WTC11 (cell line): Measurements from ENCODE around the gene RPS4Y1. TPM values are rescaled to one million over a fixed set of nuclear protein-coding genes. Genes with fewer than 3 reads are reported as not detected.

ENCODE experiments used
- ATAC-seq: fragments of 200-7000 bp; cut with Tn5 transposase; 2 replicates; pipeline ENCODE4 v1.10.0; 2021; ENCODE audit warnings: mild to moderate bottlenecking, moderate library complexity
- CTCF ChIA-PET: fragments of 300-600 bp; sonication (Branson Sonifier 250); formaldehyde crosslinking; loops from one replicate; lab custom pipeline; 2021; ENCODE audit warnings: antibody characterized with exemption; lab: Charles Lee
- POLR2A ChIA-PET: fragments of 350-600 bp; sonication (Branson Sonifier 250); formaldehyde crosslinking; loops from one replicate; lab custom pipeline; 2021; ENCODE audit warnings: antibody characterized with exemption; lab: Charles Lee
- DNase-seq: peaks from one replicate; pipeline ENCODE4 v3.0.0; 2021; ENCODE audit warnings: low spot score
- H3K27ac Mint-ChIP-seq: 2 replicates; pipeline ENCODE4 v1.8.0; 2021; ENCODE audit warnings: mixed read lengths
- H3K27me3 Mint-ChIP-seq: 2 replicates; pipeline ENCODE4 v1.8.0; 2021; ENCODE audit warnings: low read depth, mild to moderate bottlenecking, moderate library complexity, mixed read lengths
- H3K36me3 Mint-ChIP-seq: 2 replicates; pipeline ENCODE4 v1.8.0; 2021; ENCODE audit warnings: mixed read lengths
- H3K4me1 Mint-ChIP-seq: 2 replicates; pipeline ENCODE4 v1.8.0; 2022; ENCODE audit warnings: mixed read lengths
- H3K4me3 Mint-ChIP-seq: 2 replicates; pipeline ENCODE4 v1.8.0; 2021; ENCODE audit warnings: mild to moderate bottlenecking, moderate library complexity, mixed read lengths
- H3K9me3 Mint-ChIP-seq: 2 replicates; pipeline ENCODE4 v1.8.0; 2021; ENCODE audit warnings: mixed read lengths
- EMX1 ChIP-seq: fragments of 250-450 bp; sonication (Bioruptor Pico); IDR thresholded peaks from 2 replicates; pipeline ENCODE4 v1.8.0; 2021; ENCODE audit warnings: mild to moderate bottlenecking
- FOXJ3 ChIP-seq: sonication (generic); formaldehyde crosslinking; IDR thresholded peaks from 2 replicates; pipeline ENCODE4 v1.9.0; 2021; ENCODE audit warnings: missing genetic modification reagents, mild to moderate bottlenecking, borderline replicate concordance
- GABPB1 ChIP-seq: sonication (generic); formaldehyde crosslinking; IDR thresholded peaks from 2 replicates; pipeline ENCODE4 v1.8.1; 2023; ENCODE audit warnings: mild to moderate bottlenecking, missing genetic modification reagents
- GRHL2 ChIP-seq: fragments of 250-450 bp; sonication (Bioruptor Pico); IDR thresholded peaks from 2 replicates; pipeline ENCODE4 v1.8.0; 2022; ENCODE audit warnings: mild to moderate bottlenecking, moderate library complexity; ENCODE audit not compliant: insufficient replicate concordance, severe bottlenecking
- JUN ChIP-seq: sonication (generic); formaldehyde crosslinking; IDR thresholded peaks from 2 replicates; pipeline ENCODE4 v1.8.0; 2023; ENCODE audit warnings: mild to moderate bottlenecking, missing genetic modification reagents
- KAT7 ChIP-seq: sonication (generic); formaldehyde crosslinking; IDR thresholded peaks from 2 replicates; pipeline ENCODE4 v1.8.1; 2023; ENCODE audit warnings: missing genetic modification reagents, mild to moderate bottlenecking, borderline replicate concordance
- MYBL2 ChIP-seq: sonication (generic); formaldehyde crosslinking; IDR thresholded peaks from 2 replicates; pipeline ENCODE4 v1.8.1; 2023; ENCODE audit warnings: mild to moderate bottlenecking, moderate library complexity, missing genetic modification reagents
- PRRX2 ChIP-seq: fragments of 250-450 bp; sonication (Bioruptor Pico); IDR thresholded peaks from 2 replicates; pipeline ENCODE4 v1.8.0; 2021; ENCODE audit warnings: mild to moderate bottlenecking
- SOX15 ChIP-seq: fragments of 250-450 bp; sonication (Bioruptor Pico); IDR thresholded peaks from 2 replicates; pipeline ENCODE4 v1.9.0; 2021; ENCODE audit warnings: mild to moderate bottlenecking
- ZBTB21 ChIP-seq: sonication (generic); formaldehyde crosslinking; IDR thresholded peaks from 2 replicates; pipeline ENCODE4 v1.8.1; 2023; ENCODE audit warnings: mild to moderate bottlenecking, missing genetic modification reagents, borderline replicate concordance
- ZNF138 ChIP-seq: sonication (generic); formaldehyde crosslinking; conservative IDR thresholded peaks from 2 replicates; pipeline ENCODE4 v1.8.1; 2022; ENCODE audit warnings: mild to moderate bottlenecking, moderate library complexity, missing genetic modification reagents
- total RNA-seq: library from RNA; stranded (reverse); gene quantifications from 3 replicates; pipeline ENCODE4 v1.2.3, GENCODE V29; 2021
- TF ChIP-seq, protein P1 (sequence below): sonication (generic); formaldehyde crosslinking; IDR thresholded peaks from 2 replicates; pipeline ENCODE4 v1.8.1; 2023; ENCODE audit warnings: mild to moderate bottlenecking, missing genetic modification reagents, borderline replicate concordance
- TF ChIP-seq, protein P2 (sequence below): sonication (generic); formaldehyde crosslinking; IDR thresholded peaks from 2 replicates; pipeline ENCODE4 v1.8.1; 2023; ENCODE audit warnings: mild to moderate bottlenecking, missing genetic modification reagents
- TF ChIP-seq, protein P3 (sequence below): sonication (generic); formaldehyde crosslinking; IDR thresholded peaks from 2 replicates; pipeline ENCODE4 v1.8.1; 2023; ENCODE audit warnings: mild to moderate bottlenecking, missing genetic modification reagents, moderate library complexity
- TF ChIP-seq, protein P4 (sequence below): fragments of 250-450 bp; sonication (Bioruptor Pico); IDR thresholded peaks from 2 replicates; pipeline ENCODE4 v1.9.0; 2021; ENCODE audit warnings: mild to moderate bottlenecking, borderline replicate concordance
- TF ChIP-seq, protein P5 (sequence below): sonication (generic); formaldehyde crosslinking; conservative IDR thresholded peaks from 2 replicates; pipeline ENCODE4 v1.8.1; 2022; ENCODE audit warnings: mild to moderate bottlenecking, missing genetic modification reagents
- TF ChIP-seq, protein P6 (sequence below): fragments of 250-450 bp; sonication (Bioruptor Pico); IDR thresholded peaks from 2 replicates; pipeline ENCODE4 v2.1.2; 2022; ENCODE audit warnings: mild to moderate bottlenecking, moderate library complexity
- TF ChIP-seq, protein P7 (sequence below): fragments of 250-450 bp; sonication (Bioruptor Pico); IDR thresholded peaks from 2 replicates; pipeline ENCODE4 v1.9.0; 2021; ENCODE audit warnings: moderate library complexity, mild to moderate bottlenecking, inconsistent platforms, borderline replicate concordance
- TF ChIP-seq, protein P8 (sequence below): fragments of 250-450 bp; sonication (Bioruptor Pico); IDR thresholded peaks from 2 replicates; pipeline ENCODE4 v1.9.0; 2021; ENCODE audit warnings: mild to moderate bottlenecking

RPS4Y1 gene
- total RNA-seq, 1 experiment from 2014 or later = 182 TPM

DNA sequence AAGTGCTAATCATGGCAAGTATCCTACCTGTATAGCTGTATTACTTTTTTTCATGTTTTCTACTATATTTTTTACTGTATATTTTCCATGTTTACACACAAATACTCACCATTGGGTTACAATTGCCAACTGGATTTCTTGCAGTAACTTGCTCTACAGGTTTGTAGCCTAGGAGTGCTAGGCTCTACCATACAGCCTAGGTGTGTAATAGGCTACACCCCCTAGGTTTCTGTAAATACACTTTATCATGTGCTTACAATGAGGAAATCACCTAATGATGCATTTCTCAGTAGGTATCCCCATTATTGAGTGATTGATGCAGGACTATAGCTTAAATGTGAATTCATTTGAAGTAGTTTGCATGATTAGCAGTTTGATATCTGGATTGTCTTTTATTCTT, 43.4 kb upstream of the RPS4Y1 start:
- POLR2A ChIA-PET = no interaction called here
- DNase-seq (no peak), ATAC-seq (no peak)
- Mint-ChIP-seq H3K36me3 (no peaks in the 10 kb centered on the region), H3K27ac (no peak overlapping the region), H3K27me3 (no peaks in the 10 kb centered on the region), H3K4me3 (no peak overlapping the region), H3K9me3 (no peaks in the 10 kb centered on the region), H3K4me1 (peaks cover 8% of the 10 kb centered on the region)
- TF ChIP-seq MYBL2 (no peak), ZBTB21 (CRISPR knock-in tag) (no peak), PRRX2 (CRISPR knock-in tag) (no peak), ZNF138 (no peak), SOX15 (CRISPR knock-in tag) (no peak)
- TF ChIP-seq, protein P1, sequence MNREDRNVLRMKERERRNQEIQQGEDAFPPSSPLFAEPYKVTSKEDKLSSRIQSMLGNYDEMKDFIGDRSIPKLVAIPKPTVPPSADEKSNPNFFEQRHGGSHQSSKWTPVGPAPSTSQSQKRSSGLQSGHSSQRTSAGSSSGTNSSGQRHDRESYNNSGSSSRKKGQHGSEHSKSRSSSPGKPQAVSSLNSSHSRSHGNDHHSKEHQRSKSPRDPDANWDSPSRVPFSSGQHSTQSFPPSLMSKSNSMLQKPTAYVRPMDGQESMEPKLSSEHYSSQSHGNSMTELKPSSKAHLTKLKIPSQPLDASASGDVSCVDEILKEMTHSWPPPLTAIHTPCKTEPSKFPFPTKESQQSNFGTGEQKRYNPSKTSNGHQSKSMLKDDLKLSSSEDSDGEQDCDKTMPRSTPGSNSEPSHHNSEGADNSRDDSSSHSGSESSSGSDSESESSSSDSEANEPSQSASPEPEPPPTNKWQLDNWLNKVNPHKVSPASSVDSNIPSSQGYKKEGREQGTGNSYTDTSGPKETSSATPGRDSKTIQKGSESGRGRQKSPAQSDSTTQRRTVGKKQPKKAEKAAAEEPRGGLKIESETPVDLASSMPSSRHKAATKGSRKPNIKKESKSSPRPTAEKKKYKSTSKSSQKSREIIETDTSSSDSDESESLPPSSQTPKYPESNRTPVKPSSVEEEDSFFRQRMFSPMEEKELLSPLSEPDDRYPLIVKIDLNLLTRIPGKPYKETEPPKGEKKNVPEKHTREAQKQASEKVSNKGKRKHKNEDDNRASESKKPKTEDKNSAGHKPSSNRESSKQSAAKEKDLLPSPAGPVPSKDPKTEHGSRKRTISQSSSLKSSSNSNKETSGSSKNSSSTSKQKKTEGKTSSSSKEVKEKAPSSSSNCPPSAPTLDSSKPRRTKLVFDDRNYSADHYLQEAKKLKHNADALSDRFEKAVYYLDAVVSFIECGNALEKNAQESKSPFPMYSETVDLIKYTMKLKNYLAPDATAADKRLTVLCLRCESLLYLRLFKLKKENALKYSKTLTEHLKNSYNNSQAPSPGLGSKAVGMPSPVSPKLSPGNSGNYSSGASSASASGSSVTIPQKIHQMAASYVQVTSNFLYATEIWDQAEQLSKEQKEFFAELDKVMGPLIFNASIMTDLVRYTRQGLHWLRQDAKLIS (CRISPR knock-in tag) = no peak
- TF ChIP-seq, protein P2, sequence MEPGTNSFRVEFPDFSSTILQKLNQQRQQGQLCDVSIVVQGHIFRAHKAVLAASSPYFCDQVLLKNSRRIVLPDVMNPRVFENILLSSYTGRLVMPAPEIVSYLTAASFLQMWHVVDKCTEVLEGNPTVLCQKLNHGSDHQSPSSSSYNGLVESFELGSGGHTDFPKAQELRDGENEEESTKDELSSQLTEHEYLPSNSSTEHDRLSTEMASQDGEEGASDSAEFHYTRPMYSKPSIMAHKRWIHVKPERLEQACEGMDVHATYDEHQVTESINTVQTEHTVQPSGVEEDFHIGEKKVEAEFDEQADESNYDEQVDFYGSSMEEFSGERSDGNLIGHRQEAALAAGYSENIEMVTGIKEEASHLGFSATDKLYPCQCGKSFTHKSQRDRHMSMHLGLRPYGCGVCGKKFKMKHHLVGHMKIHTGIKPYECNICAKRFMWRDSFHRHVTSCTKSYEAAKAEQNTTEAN = no peak
- TF ChIP-seq, protein P3, sequence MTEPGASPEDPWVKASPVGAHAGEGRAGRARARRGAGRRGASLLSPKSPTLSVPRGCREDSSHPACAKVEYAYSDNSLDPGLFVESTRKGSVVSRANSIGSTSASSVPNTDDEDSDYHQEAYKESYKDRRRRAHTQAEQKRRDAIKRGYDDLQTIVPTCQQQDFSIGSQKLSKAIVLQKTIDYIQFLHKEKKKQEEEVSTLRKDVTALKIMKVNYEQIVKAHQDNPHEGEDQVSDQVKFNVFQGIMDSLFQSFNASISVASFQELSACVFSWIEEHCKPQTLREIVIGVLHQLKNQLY = no peak
- TF ChIP-seq, protein P4, sequence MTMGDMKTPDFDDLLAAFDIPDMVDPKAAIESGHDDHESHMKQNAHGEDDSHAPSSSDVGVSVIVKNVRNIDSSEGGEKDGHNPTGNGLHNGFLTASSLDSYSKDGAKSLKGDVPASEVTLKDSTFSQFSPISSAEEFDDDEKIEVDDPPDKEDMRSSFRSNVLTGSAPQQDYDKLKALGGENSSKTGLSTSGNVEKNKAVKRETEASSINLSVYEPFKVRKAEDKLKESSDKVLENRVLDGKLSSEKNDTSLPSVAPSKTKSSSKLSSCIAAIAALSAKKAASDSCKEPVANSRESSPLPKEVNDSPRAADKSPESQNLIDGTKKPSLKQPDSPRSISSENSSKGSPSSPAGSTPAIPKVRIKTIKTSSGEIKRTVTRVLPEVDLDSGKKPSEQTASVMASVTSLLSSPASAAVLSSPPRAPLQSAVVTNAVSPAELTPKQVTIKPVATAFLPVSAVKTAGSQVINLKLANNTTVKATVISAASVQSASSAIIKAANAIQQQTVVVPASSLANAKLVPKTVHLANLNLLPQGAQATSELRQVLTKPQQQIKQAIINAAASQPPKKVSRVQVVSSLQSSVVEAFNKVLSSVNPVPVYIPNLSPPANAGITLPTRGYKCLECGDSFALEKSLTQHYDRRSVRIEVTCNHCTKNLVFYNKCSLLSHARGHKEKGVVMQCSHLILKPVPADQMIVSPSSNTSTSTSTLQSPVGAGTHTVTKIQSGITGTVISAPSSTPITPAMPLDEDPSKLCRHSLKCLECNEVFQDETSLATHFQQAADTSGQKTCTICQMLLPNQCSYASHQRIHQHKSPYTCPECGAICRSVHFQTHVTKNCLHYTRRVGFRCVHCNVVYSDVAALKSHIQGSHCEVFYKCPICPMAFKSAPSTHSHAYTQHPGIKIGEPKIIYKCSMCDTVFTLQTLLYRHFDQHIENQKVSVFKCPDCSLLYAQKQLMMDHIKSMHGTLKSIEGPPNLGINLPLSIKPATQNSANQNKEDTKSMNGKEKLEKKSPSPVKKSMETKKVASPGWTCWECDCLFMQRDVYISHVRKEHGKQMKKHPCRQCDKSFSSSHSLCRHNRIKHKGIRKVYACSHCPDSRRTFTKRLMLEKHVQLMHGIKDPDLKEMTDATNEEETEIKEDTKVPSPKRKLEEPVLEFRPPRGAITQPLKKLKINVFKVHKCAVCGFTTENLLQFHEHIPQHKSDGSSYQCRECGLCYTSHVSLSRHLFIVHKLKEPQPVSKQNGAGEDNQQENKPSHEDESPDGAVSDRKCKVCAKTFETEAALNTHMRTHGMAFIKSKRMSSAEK = no peak
- TF ChIP-seq, protein P5, sequence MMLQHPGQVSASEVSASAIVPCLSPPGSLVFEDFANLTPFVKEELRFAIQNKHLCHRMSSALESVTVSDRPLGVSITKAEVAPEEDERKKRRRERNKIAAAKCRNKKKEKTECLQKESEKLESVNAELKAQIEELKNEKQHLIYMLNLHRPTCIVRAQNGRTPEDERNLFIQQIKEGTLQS (CRISPR knock-in tag) = no peak
- CTCF ChIA-PET = interaction anchor here (1.2 kb wide), 1 partner anchor 12 kb away, joined by 4 read pairs; no protein-coding TSS in a partner anchor

DNA sequence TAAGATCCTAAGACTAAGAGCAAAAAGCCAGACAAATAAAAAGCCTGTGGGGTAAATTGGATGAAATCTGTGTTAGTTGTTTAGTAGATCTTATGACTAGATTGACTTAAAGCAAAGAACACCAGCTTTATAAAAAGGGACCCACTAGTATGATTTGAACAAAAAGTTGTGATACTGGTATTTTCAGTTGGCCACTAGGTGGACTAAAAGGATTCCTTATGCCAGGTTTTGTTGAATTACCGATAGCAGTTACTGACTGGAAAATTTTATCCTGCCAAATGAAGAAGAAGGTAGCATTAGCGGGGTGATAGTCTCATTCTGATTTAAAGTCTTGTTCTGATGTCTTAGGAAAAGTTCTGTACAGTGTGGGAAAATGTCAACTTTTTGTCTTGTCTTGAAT, 41.2 kb upstream of the RPS4Y1 start:
- Mint-ChIP-seq H3K27me3 (no peaks in the 10 kb centered on the region), H3K4me1 (peaks cover 8% of the 10 kb centered on the region), H3K4me3 (no peak overlapping the region), H3K9me3 (no peaks in the 10 kb centered on the region), H3K36me3 (no peaks in the 10 kb centered on the region), H3K27ac (no peak overlapping the region)
- CTCF ChIA-PET = interaction anchor here (0.6 to 1.1 kb wide), 5 partner anchors 19 to 149 kb away, joined by 3 to 5 read pairs (median 3); no protein-coding TSS in a partner anchor
- ATAC-seq (no peak), DNase-seq (no peak)
- POLR2A ChIA-PET = no interaction called here
- TF ChIP-seq, protein P6, sequence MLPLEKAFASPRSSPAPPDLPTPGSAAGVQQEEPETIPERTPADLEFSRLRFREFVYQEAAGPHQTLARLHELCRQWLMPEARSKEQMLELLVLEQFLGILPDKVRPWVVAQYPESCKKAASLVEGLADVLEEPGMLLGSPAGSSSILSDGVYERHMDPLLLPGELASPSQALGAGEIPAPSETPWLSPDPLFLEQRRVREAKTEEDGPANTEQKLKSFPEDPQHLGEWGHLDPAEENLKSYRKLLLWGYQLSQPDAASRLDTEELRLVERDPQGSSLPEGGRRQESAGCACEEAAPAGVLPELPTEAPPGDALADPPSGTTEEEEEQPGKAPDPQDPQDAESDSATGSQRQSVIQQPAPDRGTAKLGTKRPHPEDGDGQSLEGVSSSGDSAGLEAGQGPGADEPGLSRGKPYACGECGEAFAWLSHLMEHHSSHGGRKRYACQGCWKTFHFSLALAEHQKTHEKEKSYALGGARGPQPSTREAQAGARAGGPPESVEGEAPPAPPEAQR (CRISPR knock-in tag) = no peak
- TF ChIP-seq GABPB1 (CRISPR knock-in tag) (no peak), FOXJ3 (CRISPR knock-in tag) (no peak), GRHL2 (CRISPR knock-in tag) (no peak), EMX1 (CRISPR knock-in tag) (no peak), JUN (CRISPR knock-in tag) (no peak), KAT7 (CRISPR knock-in tag) (no peak), PRRX2 (CRISPR knock-in tag) (no peak)
- TF ChIP-seq, protein P7, sequence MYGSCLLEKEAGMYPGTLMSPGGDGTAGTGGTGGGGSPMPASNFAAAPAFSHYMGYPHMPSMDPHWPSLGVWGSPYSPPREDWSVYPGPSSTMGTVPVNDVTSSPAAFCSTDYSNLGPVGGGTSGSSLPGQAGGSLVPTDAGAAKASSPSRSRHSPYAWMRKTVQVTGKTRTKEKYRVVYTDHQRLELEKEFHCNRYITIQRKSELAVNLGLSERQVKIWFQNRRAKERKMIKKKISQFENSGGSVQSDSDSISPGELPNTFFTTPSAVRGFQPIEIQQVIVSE = no peak
- TF ChIP-seq, protein P8, sequence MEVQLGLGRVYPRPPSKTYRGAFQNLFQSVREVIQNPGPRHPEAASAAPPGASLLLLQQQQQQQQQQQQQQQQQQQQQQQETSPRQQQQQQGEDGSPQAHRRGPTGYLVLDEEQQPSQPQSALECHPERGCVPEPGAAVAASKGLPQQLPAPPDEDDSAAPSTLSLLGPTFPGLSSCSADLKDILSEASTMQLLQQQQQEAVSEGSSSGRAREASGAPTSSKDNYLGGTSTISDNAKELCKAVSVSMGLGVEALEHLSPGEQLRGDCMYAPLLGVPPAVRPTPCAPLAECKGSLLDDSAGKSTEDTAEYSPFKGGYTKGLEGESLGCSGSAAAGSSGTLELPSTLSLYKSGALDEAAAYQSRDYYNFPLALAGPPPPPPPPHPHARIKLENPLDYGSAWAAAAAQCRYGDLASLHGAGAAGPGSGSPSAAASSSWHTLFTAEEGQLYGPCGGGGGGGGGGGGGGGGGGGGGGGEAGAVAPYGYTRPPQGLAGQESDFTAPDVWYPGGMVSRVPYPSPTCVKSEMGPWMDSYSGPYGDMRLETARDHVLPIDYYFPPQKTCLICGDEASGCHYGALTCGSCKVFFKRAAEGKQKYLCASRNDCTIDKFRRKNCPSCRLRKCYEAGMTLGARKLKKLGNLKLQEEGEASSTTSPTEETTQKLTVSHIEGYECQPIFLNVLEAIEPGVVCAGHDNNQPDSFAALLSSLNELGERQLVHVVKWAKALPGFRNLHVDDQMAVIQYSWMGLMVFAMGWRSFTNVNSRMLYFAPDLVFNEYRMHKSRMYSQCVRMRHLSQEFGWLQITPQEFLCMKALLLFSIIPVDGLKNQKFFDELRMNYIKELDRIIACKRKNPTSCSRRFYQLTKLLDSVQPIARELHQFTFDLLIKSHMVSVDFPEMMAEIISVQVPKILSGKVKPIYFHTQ = no peak
